Activated naive CD4-positive, alpha-beta T cell treated with anti-CD3 and anti-CD28 coated beads for 36 hours (primary cell): ENCODE results near the gene ADAMTS3. TPM values are rescaled to one million over a fixed set of nuclear protein-coding genes. Genes with fewer than 3 reads are reported as not detected.

ENCODE experiments used
- CTCF ChIA-PET: fragments of 350-600 bp; sonication (Branson Sonifier 250); formaldehyde crosslinking; loops from one replicate; lab custom pipeline; 2021; ENCODE audit warnings: antibody characterized with exemption; lab: Charles Lee
- DNase-seq: peaks from one replicate; pipeline ENCODE4 v3.0.0-alpha.2; 2020
- H3K27ac Mint-ChIP-seq: one replicate; pipeline ENCODE4 v1.8.0; 2021; ENCODE audit warnings: mild to moderate bottlenecking, mixed read lengths
- H3K27me3 Mint-ChIP-seq: one replicate; pipeline ENCODE4 v1.8.0; 2021; ENCODE audit warnings: low read depth, mixed read lengths
- H3K36me3 Mint-ChIP-seq: one replicate; pipeline ENCODE4 v1.8.0; 2021; ENCODE audit warnings: low read depth, mixed read lengths
- H3K4me1 Mint-ChIP-seq: one replicate; pipeline ENCODE4 v1.8.0; 2021; ENCODE audit warnings: low read depth, mixed read lengths
- H3K4me3 Mint-ChIP-seq: one replicate; pipeline ENCODE4 v1.8.0; 2021; ENCODE audit warnings: mild to moderate bottlenecking, moderate library complexity, mixed read lengths
- H3K9me3 Mint-ChIP-seq: one replicate; pipeline ENCODE4 v1.8.0; 2021; ENCODE audit warnings: mixed read lengths
- intact Hi-C: fragments of 100-400 bp; cut with micrococcal nuclease; formaldehyde crosslinking; loops from one replicate; pipeline ENCODE4 v1.15.1; 2023
- total RNA-seq, 2 experiments: library from RNA; stranded (reverse); gene quantifications; one replicate each; pipeline ENCODE4 v1.2.3, GENCODE V29; 2021

Gene ADAMTS3
- total RNA-seq, 2 experiments from 2014 or later: not detected

GRCh38 chr4:72496119-72496518 lies 72.9 kb downstream of the ADAMTS3 start:
- no peaks in the 10 kb centered on the region for H3K4me1 Mint-ChIP-seq
- intact Hi-C loops: no loop called here
- H3K27me3 Mint-ChIP-seq: no peaks in the 10 kb centered on the region
- DNase-seq: no peak
- CTCF ChIA-PET: no interaction called here
- H3K36me3 Mint-ChIP-seq: no peaks in the 10 kb centered on the region
- H3K9me3 Mint-ChIP-seq: peaks cover 12% of the 10 kb centered on the region
- no peak overlapping the region for H3K27ac Mint-ChIP-seq
- no peak overlapping the region for H3K4me3 Mint-ChIP-seq

DNA sequence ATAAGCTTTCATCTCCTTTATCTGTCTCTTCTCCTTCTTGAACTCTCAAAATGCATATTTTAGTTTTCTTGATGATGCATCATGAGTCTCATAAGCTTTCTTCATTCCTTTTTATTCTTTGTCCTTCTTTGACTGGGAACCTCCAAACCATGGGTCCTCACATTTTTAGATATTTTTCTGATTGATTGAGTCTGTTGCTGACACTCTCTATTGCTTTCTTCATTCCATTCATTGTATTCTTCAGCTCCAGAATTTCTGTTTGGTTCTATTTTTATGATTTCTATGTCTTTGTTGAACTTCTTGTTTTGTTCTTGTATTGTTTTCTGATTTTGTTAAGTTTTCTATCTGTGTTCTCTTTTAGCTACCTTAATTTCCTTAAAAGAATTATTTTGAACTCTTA lies 74.9 kb downstream of the ADAMTS3 start:
- no peak overlapping the region for H3K4me3 Mint-ChIP-seq
- no peak for DNase-seq
- H3K36me3 Mint-ChIP-seq: no peaks in the 10 kb centered on the region
- no peak overlapping the region for H3K27ac Mint-ChIP-seq
- peaks cover 9% of the 10 kb centered on the region for H3K9me3 Mint-ChIP-seq
- no peaks in the 10 kb centered on the region for H3K4me1 Mint-ChIP-seq
- CTCF ChIA-PET: no interaction called here
- intact Hi-C loops: no loop called here
- H3K27me3 Mint-ChIP-seq: no peaks in the 10 kb centered on the region

- no peak overlapping the region for H3K4me3 Mint-ChIP-seq
- no peaks in the 10 kb centered on the region for H3K4me1 Mint-ChIP-seq
- H3K36me3 Mint-ChIP-seq: no peaks in the 10 kb centered on the region
These were observed 79.8 kb downstream of the ADAMTS3 start for GRCh38 chr4:72489267-72489666.

GRCh38 chr4:72486991-72487390 lies 82.0 kb downstream of the ADAMTS3 start:
- no peak for DNase-seq
- intact Hi-C loops: no loop called here
- Mint-ChIP-seq H3K4me1 (no peaks in the 10 kb centered on the region), H3K4me3 (no peak overlapping the region), H3K27ac (no peak overlapping the region), H3K36me3 (no peaks in the 10 kb centered on the region), H3K27me3 (no peaks in the 10 kb centered on the region), H3K9me3 (peaks cover 2% of the 10 kb centered on the region)
- CTCF ChIA-PET: no interaction called here

More at GRCh38 chr4:72489267-72489666, 79.8 kb downstream of the ADAMTS3 start:
- CTCF ChIA-PET: no interaction called here
- intact Hi-C loops: no loop called here
- Mint-ChIP-seq H3K27me3 (no peaks in the 10 kb centered on the region), H3K9me3 (peaks cover 3% of the 10 kb centered on the region), H3K27ac (no peak overlapping the region)
- DNase-seq: no peak

DNA sequence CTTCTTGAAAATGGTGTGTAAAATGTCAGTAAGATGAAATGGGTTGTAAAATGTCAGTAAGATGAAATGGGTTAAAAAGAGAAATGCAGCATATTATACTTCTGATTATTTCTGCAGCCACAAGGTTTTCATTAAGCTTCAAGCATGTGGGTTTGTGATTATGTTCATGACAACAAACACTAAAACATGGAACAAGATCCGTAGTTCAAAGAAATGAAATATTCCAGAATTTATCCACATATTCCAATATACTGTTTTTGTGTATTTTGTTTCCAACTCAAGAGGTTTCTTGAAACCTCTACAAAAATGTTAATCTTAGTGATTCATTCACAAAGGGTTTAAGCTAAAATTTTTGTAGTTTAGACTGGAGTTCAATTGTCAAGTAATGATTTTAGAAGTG lies 84.0 kb downstream of the ADAMTS3 start:
- H3K4me1 Mint-ChIP-seq: no peaks in the 10 kb centered on the region
- H3K36me3 Mint-ChIP-seq: no peaks in the 10 kb centered on the region
- peaks cover 2% of the 10 kb centered on the region for H3K9me3 Mint-ChIP-seq
- H3K27me3 Mint-ChIP-seq: no peaks in the 10 kb centered on the region
- CTCF ChIA-PET: interaction anchor here (0.7 kb wide), 1 partner anchor 11 kb away, joined by 3 read pairs; no protein-coding TSS in a partner anchor
- DNase-seq: no peak
- no peak overlapping the region for H3K4me3 Mint-ChIP-seq
- H3K27ac Mint-ChIP-seq: no peak overlapping the region
- intact Hi-C loops: no loop called here

GRCh38 chr4:72473434-72473900 lies 95.6 kb downstream of the ADAMTS3 start:
- no peaks in the 10 kb centered on the region for H3K27me3 Mint-ChIP-seq
- CTCF ChIA-PET: no interaction called here
- no peak overlapping the region for H3K27ac Mint-ChIP-seq
- DNase-seq: no peak
- H3K4me3 Mint-ChIP-seq: no peak overlapping the region
- H3K36me3 Mint-ChIP-seq: no peaks in the 10 kb centered on the region
- intact Hi-C loops: no loop called here
- peaks cover 2% of the 10 kb centered on the region for H3K9me3 Mint-ChIP-seq
- H3K4me1 Mint-ChIP-seq: no peaks in the 10 kb centered on the region

DNA sequence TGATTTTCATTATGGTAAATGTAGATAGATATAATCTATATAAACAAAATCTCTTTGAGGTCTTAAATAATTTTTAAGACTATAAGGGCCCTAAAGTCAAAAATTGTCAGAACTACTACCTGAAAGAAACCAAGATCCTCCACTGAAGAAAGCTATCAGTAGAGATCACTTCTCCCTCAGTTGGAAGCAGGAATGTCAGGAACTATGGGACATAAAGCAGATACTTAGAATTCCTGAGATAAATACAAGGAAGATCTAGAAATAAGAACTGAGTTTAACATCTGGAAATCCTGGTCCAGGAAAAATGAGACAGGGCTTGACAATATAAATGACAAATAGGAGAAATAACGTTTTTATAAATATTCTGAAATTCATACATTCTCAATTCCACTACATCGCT lies 97.2 kb downstream of the ADAMTS3 start:
- H3K27ac Mint-ChIP-seq: no peak overlapping the region
- CTCF ChIA-PET: no interaction called here
- H3K9me3 Mint-ChIP-seq: no peaks in the 10 kb centered on the region
- intact Hi-C loops: no loop called here
- no peaks in the 10 kb centered on the region for H3K4me1 Mint-ChIP-seq
- H3K27me3 Mint-ChIP-seq: no peaks in the 10 kb centered on the region
- no peaks in the 10 kb centered on the region for H3K36me3 Mint-ChIP-seq
- DNase-seq: no peak
- H3K4me3 Mint-ChIP-seq: no peak overlapping the region

- Mint-ChIP-seq H3K4me1 (no peaks in the 10 kb centered on the region), H3K36me3 (no peaks in the 10 kb centered on the region), H3K27me3 (no peaks in the 10 kb centered on the region), H3K27ac (no peak overlapping the region), H3K9me3 (no peaks in the 10 kb centered on the region), H3K4me3 (no peak overlapping the region)
- intact Hi-C loops: loop anchor here (1.0 kb wide), 2 partner anchors 143 to 173 kb away; no protein-coding TSS in a partner anchor
- no peak for DNase-seq
- CTCF ChIA-PET: interaction anchor here (0.7 kb wide), 1 partner anchor 411 kb away, joined by 3 read pairs; no protein-coding TSS in a partner anchor
These were observed 100.0 kb downstream of the ADAMTS3 start for GRCh38 chr4:72468904-72469502.

GRCh38 chr4:72467633-72468032 lies 101.4 kb downstream of the ADAMTS3 start:
- no peak for DNase-seq
- no peaks in the 10 kb centered on the region for H3K27me3 Mint-ChIP-seq
- intact Hi-C loops: no loop called here
- no peak overlapping the region for H3K4me3 Mint-ChIP-seq
- no peaks in the 10 kb centered on the region for H3K9me3 Mint-ChIP-seq
- H3K4me1 Mint-ChIP-seq: no peaks in the 10 kb centered on the region
- CTCF ChIA-PET: interaction anchor here (0.6 to 1.0 kb wide), 2 partner anchors 592 to 700 kb away, joined by 3 read pairs; no protein-coding TSS in a partner anchor
- H3K27ac Mint-ChIP-seq: no peak overlapping the region
- H3K36me3 Mint-ChIP-seq: no peaks in the 10 kb centered on the region

DNA sequence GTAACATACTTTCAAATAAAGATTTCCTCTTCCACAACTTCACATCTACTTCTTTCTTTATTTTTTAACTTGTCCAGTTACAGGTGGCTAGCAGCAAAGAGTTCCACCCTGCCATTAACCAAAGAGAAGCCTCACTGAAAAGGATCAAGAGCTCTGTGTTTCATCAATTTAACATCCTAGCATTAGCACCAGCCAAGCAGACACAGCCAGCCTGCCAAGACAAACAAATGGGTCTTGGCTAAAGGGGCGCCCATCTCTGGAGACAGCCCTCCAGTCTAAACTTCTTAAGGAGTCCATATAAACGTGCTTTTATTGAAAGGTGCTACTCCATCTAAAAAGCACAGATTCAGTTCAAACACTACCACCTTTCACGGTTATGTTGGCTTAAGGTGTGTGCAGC lies 105.3 kb downstream of the ADAMTS3 start:
- no peaks in the 10 kb centered on the region for H3K4me1 Mint-ChIP-seq
- intact Hi-C loops: no loop called here
- H3K36me3 Mint-ChIP-seq: no peaks in the 10 kb centered on the region
- DNase-seq: no peak
- CTCF ChIA-PET: no interaction called here
- H3K4me3 Mint-ChIP-seq: no peak overlapping the region
- H3K27ac Mint-ChIP-seq: no peak overlapping the region
- no peaks in the 10 kb centered on the region for H3K9me3 Mint-ChIP-seq
- no peaks in the 10 kb centered on the region for H3K27me3 Mint-ChIP-seq

- CTCF ChIA-PET: interaction anchor here (0.7 to 1.3 kb wide), 2 partner anchors 64 to 130 kb away, joined by 3 read pairs; no protein-coding TSS in a partner anchor
- no peak overlapping the region for H3K27ac Mint-ChIP-seq
- DNase-seq: no peak
- H3K4me3 Mint-ChIP-seq: no peak overlapping the region
- no peaks in the 10 kb centered on the region for H3K36me3 Mint-ChIP-seq
- peaks cover 3% of the 10 kb centered on the region for H3K9me3 Mint-ChIP-seq
- intact Hi-C loops: no loop called here
- no peaks in the 10 kb centered on the region for H3K4me1 Mint-ChIP-seq
- no peaks in the 10 kb centered on the region for H3K27me3 Mint-ChIP-seq
These were observed 111.9 kb downstream of the ADAMTS3 start for GRCh38 chr4:72457158-72457557.

DNA sequence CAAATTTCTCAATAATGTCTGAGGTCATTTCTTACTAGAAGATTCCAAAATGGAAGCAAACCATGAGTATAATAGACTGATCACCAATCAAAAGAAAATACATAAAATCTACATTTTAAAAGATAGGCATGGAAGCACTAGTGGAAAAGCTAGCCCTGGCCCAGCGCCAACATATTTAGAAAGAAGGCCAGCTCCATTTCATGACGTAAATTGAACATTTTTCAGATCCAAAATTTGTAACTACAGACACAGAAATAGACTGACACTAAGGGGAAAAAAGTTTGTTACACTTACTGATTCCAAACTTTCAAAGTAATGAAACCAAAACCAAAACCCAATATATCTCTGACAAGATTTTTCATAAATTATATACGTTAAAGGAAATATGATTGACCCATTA lies 117.7 kb downstream of the ADAMTS3 start:
- Mint-ChIP-seq H3K4me3 (no peak overlapping the region), H3K4me1 (no peaks in the 10 kb centered on the region), H3K27me3 (no peaks in the 10 kb centered on the region), H3K9me3 (peaks cover 3% of the 10 kb centered on the region), H3K27ac (no peak overlapping the region), H3K36me3 (no peaks in the 10 kb centered on the region)
- CTCF ChIA-PET: no interaction called here
- intact Hi-C loops: no loop called here
- DNase-seq: no peak

GRCh38 chr4:72449705-72450104 lies 119.3 kb downstream of the ADAMTS3 start:
- H3K27ac Mint-ChIP-seq: no peak overlapping the region
- no peaks in the 10 kb centered on the region for H3K36me3 Mint-ChIP-seq
- intact Hi-C loops: no loop called here
- H3K4me3 Mint-ChIP-seq: no peak overlapping the region
- no peaks in the 10 kb centered on the region for H3K9me3 Mint-ChIP-seq
- CTCF ChIA-PET: no interaction called here
- H3K27me3 Mint-ChIP-seq: no peaks in the 10 kb centered on the region
- DNase-seq: no peak
- H3K4me1 Mint-ChIP-seq: no peaks in the 10 kb centered on the region
